Measurements from ENCODE around the gene PAGE5. TPM values are rescaled to one million over a fixed set of nuclear protein-coding genes. Genes with fewer than 3 reads are reported as not detected.

The PAGE5 gene, protein sequence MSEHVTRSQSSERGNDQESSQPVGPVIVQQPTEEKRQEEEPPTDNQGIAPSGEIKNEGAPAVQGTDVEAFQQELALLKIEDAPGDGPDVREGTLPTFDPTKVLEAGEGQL
- total RNA-seq, result not detected
- not detected for polyA plus RNA-seq (ENCODE audit: insufficient read depth, low read depth, low replicate concordance)
- long read RNA-seq, donor 1, result 0 reads
- long read RNA-seq, donor 2, result 0 reads
- long read RNA-seq, donor 3, result 0 reads
- long read RNA-seq, donor 4, result 0 reads
- long read RNA-seq, donor 5, result 0 reads
- long read RNA-seq, donor 6, result 0 reads
- long read RNA-seq, donor 7, result 0 reads
- long read RNA-seq, donor 8, result 0 reads
- long read RNA-seq, donor 9, result 0 reads
- long read RNA-seq, donor 10, result 0 reads

DNA sequence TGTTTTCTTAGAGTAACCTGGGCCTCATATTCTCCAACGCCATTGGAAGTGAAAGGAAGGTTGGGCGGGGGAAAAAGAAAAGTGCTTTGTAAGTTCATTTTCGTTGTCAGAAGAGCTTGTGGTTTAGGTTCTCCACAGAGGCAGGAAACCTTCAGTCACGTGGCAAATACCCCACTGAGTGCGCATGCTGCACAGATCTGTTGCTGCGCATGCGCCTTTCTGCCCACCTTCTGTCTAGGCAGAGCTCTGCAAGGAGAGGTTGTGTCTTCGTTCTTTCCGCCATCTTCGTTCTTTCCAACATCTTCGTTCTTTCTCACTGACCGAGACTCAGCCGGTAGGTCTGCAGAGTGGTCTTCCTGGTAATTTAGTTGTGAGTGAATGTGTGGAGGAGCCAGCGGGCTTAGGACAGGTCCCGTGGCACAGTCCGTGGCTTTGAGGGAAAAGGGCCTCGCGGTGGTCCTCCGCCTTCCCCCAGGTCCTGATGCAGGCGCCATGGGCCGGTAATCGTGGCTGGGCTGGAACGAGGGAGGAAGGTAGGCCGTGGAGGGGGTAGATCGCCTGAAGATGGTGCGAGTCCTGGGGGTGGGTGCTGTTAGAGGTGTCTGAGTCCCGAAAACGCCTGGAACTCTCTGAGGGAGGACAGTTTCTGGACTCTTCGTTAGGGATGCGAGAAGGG lies at the start of gene PAGE5:
TSS of gene PAGE5 (plus strand) at position 228 of the 676 bp plus-strand sequence. CDS start 1,037 bp downstream, outside the sequence.
- Histone ChIP-seq H3K4me1 (ENCODE audit: control insufficient read depth in 2 of 3, insufficient read depth in 2 of 3, low read depth in 1 of 3, low read length in 3 of 3) (no peaks in the 10 kb centered on the region), H3K4me3 (ENCODE audit: low read length in 3 of 3) (no peak within 1 kb of the TSS), H3K9me3 (ENCODE audit: control insufficient read depth in 2 of 3, insufficient read depth in 1 of 3, low read length in 3 of 3) (no peaks in the 10 kb centered on the region), H3K36me3 (ENCODE audit: control insufficient read depth in 2 of 3, insufficient read depth in 3 of 3, low read length in 3 of 3) (no peaks in the 10 kb centered on the region), H3K9ac (ENCODE audit: low read length in 3 of 3) (no peak within 1 kb of the TSS), H3K27me3 (ENCODE audit: control insufficient read depth, insufficient read depth, low read length) (no peaks in the 10 kb centered on the region), H3K27ac (ENCODE audit: low read depth in 2 of 2, low read length in 2 of 2) (no peak within 1 kb of the TSS)
- intact Hi-C loops (cut with DNase I), result loop anchor here (10.0 kb wide), 1 partner anchor 215 kb away; no protein-coding TSS in a partner anchor
- DNase-seq, result no peak
- FAIRE-seq, result no peak
- TF ChIP-seq, protein P1, sequence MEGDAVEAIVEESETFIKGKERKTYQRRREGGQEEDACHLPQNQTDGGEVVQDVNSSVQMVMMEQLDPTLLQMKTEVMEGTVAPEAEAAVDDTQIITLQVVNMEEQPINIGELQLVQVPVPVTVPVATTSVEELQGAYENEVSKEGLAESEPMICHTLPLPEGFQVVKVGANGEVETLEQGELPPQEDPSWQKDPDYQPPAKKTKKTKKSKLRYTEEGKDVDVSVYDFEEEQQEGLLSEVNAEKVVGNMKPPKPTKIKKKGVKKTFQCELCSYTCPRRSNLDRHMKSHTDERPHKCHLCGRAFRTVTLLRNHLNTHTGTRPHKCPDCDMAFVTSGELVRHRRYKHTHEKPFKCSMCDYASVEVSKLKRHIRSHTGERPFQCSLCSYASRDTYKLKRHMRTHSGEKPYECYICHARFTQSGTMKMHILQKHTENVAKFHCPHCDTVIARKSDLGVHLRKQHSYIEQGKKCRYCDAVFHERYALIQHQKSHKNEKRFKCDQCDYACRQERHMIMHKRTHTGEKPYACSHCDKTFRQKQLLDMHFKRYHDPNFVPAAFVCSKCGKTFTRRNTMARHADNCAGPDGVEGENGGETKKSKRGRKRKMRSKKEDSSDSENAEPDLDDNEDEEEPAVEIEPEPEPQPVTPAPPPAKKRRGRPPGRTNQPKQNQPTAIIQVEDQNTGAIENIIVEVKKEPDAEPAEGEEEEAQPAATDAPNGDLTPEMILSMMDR (IDR thresholded peaks at IDR 0.05; ENCODE audit: borderline replicate concordance, extremely low read depth, insufficient read depth), result no peak

GRCh38 chrX:55187281-55187680 lies 32.9 kb upstream of the PAGE5 start:
- H3K27ac ChIP-seq (ENCODE audit: low read depth in 2 of 2, low read length in 2 of 2), result no peak overlapping the region
- TF ChIP-seq, protein P1 (IDR thresholded peaks at IDR 0.05; ENCODE audit: borderline replicate concordance, extremely low read depth, insufficient read depth), result no peak
- H3K36me3 ChIP-seq (ENCODE audit: control insufficient read depth in 2 of 3, insufficient read depth in 3 of 3, low read length in 3 of 3), result no peaks in the 10 kb centered on the region
- no peaks in the 10 kb centered on the region for H3K9me3 ChIP-seq (ENCODE audit: control insufficient read depth in 2 of 3, insufficient read depth in 1 of 3, low read length in 3 of 3)
- intact Hi-C loops (cut with DNase I), result no loop called here
- no peak overlapping the region for H3K4me3 ChIP-seq (ENCODE audit: low read length in 3 of 3)
- DNase-seq (no peak), FAIRE-seq (no peak)
- no peak overlapping the region for H3K9ac ChIP-seq (ENCODE audit: low read length in 3 of 3)
- no peaks in the 10 kb centered on the region for H3K4me1 ChIP-seq (ENCODE audit: control insufficient read depth in 2 of 3, insufficient read depth in 2 of 3, low read depth in 1 of 3, low read length in 3 of 3)
- H3K27me3 ChIP-seq (ENCODE audit: control insufficient read depth, insufficient read depth, low read length), result no peaks in the 10 kb centered on the region

GRCh38 chrX:55196688-55197087 lies 23.5 kb upstream of the PAGE5 start:
- H3K36me3 ChIP-seq (ENCODE audit: control insufficient read depth in 2 of 3, insufficient read depth in 3 of 3, low read length in 3 of 3), result no peaks in the 10 kb centered on the region
- FAIRE-seq, result no peak
- intact Hi-C loops (cut with DNase I), result no loop called here

More at GRCh38 chrX:55196688-55197087, 23.5 kb upstream of the PAGE5 start:
- no peak for DNase-seq
- Histone ChIP-seq H3K27me3 (ENCODE audit: control insufficient read depth, insufficient read depth, low read length) (no peaks in the 10 kb centered on the region), H3K9me3 (ENCODE audit: control insufficient read depth in 2 of 3, insufficient read depth in 1 of 3, low read length in 3 of 3) (no peaks in the 10 kb centered on the region), H3K4me1 (ENCODE audit: control insufficient read depth in 2 of 3, insufficient read depth in 2 of 3, low read depth in 1 of 3, low read length in 3 of 3) (no peaks in the 10 kb centered on the region), H3K27ac (ENCODE audit: low read depth in 2 of 2, low read length in 2 of 2) (no peak overlapping the region), H3K4me3 (ENCODE audit: low read length in 3 of 3) (no peak overlapping the region), H3K9ac (ENCODE audit: low read length in 3 of 3) (no peak overlapping the region)
- TF ChIP-seq, protein P1 (IDR thresholded peaks at IDR 0.05; ENCODE audit: borderline replicate concordance, extremely low read depth, insufficient read depth), result no peak
